H1 (cell line): Measurements from ENCODE around the gene RHOB. TPM values are rescaled to one million over a fixed set of nuclear protein-coding genes. Genes with fewer than 3 reads are reported as not detected.

Experiments
- CTCF ChIA-PET: fragments of 300-600 bp; sonication (Branson Sonifier 250); formaldehyde crosslinking; loops from one replicate; lab custom pipeline; 2021; ENCODE audit not compliant: partially characterized antibody; lab: Charles Lee
- POLR2A ChIA-PET: fragments of 300-600 bp; sonication (Branson Sonifier 250); formaldehyde crosslinking; loops from one replicate; lab custom pipeline; 2021; ENCODE audit warnings: inconsistent platforms; ENCODE audit not compliant: partially characterized antibody; lab: Charles Lee
- DNase-seq, 2 experiments: peaks; one replicate each; pipeline versions ENCODE4 v3.0.0 to v3.0.0-alpha.2; 2010 to 2022; ENCODE audit warnings: low spot score in 2 of 2, low read depth in 1 of 2, mixed read lengths in 1 of 2
- FAIRE-seq: peaks from 2 replicates; lab custom pipeline; 2011; peaks lifted over from hg19 to GRCh38; lab: Jason Lieb, UNC
- H2AFZ ChIP-seq: 2 replicates; pipeline ENCODE4 v1.8.1; 2012; ENCODE audit warnings: low read length, inconsistent platforms
- H2AK5ac ChIP-seq: 2 replicates; pipeline ENCODE4 v1.6.1; 2013; ENCODE audit warnings: low read depth, low read length
- H2BK120ac ChIP-seq: replicated peaks from 2 replicates; pipeline ENCODE3; 2013; ENCODE audit warnings: low read depth, low read length, inconsistent platforms
- H2BK12ac ChIP-seq: 2 replicates; pipeline ENCODE4 v1.6.1; 2013; ENCODE audit warnings: low read depth, low read length
- H2BK15ac ChIP-seq: 2 replicates; pipeline ENCODE4 v1.6.1; 2013; ENCODE audit warnings: low read length
- H2BK20ac ChIP-seq: 2 replicates; pipeline ENCODE4 v1.6.1; 2013; ENCODE audit warnings: low read length
- H2BK5ac ChIP-seq: 2 replicates; pipeline ENCODE4 v1.6.1; 2013; ENCODE audit warnings: low read depth, low read length
- H3K14ac ChIP-seq: 2 replicates; pipeline ENCODE4 v1.6.1; 2013; ENCODE audit warnings: inconsistent platforms; ENCODE audit not compliant: insufficient read length
- H3K18ac ChIP-seq: 2 replicates; pipeline ENCODE4 v1.6.1; 2013; ENCODE audit warnings: low read length; ENCODE audit errors: extremely low read depth
- H3K23ac ChIP-seq: 2 replicates; pipeline ENCODE4 v1.6.1; 2013; ENCODE audit warnings: inconsistent platforms; ENCODE audit not compliant: insufficient read length
- H3K23me2 ChIP-seq: 2 replicates; pipeline ENCODE4 v1.6.1; 2013; ENCODE audit warnings: low read depth, low read length
- H3K27ac ChIP-seq: 2 replicates; pipeline ENCODE4 v1.6.1; 2011; ENCODE audit warnings: low read depth, low read length, inconsistent platforms
- H3K27me3 ChIP-seq, 4 experiments: replicated peaks in 1 of 4; 1 replicate in 1 of 4; 2 replicates in 3 of 4; pipeline versions ENCODE4 v1.6.1 to v1.8.1; 2011 to 2013; ENCODE audit warnings: low read length in 3 of 4, mild to moderate bottlenecking in 3 of 4, inconsistent platforms in 2 of 4, mixed read lengths in 2 of 4, moderate library complexity in 1 of 4; ENCODE audit not compliant: control insufficient read depth in 3 of 4, insufficient read depth in 3 of 4; ENCODE audit errors: extremely low read depth in 1 of 4
- H3K36me3 ChIP-seq, 4 experiments: 2 replicates each; pipeline versions ENCODE4 v1.6.1 to v1.8.1; 2011 to 2013; ENCODE audit warnings: mild to moderate bottlenecking in 4 of 4, low read length in 3 of 4, moderate library complexity in 2 of 4, control low read depth in 1 of 4, inconsistent platforms in 1 of 4; ENCODE audit not compliant: insufficient read depth in 4 of 4, control insufficient read depth in 2 of 4
- H3K4ac ChIP-seq: replicated peaks from 2 replicates; pipeline ENCODE3; 2013; ENCODE audit warnings: low read length, low read depth, mixed read lengths, inconsistent platforms; ENCODE audit not compliant: insufficient read length
- H3K4me1 ChIP-seq, 4 experiments: replicated peaks in 1 of 4; 1 replicate in 1 of 4; 2 replicates in 3 of 4; pipeline versions ENCODE4 v1.6.1 to v1.8.1; 2011 to 2013; ENCODE audit warnings: low read length in 3 of 4, inconsistent platforms in 2 of 4, mixed read lengths in 1 of 4; ENCODE audit not compliant: insufficient read depth in 4 of 4, control insufficient read depth in 3 of 4
- H3K4me2 ChIP-seq, 2 experiments: 2 replicates each; pipeline versions ENCODE4 v1.6.1 to v1.8.1; 2011 to 2013; ENCODE audit warnings: low read depth in 2 of 2, low read length in 2 of 2, control low read depth in 1 of 2, inconsistent platforms in 1 of 2, mild to moderate bottlenecking in 1 of 2; ENCODE audit not compliant: insufficient read depth in 1 of 2
- H3K4me3 ChIP-seq, 4 experiments: fragments of 200-600, 300-600 bp in 1 of 4; sonication (generic), shearing (Covaris generic), sonication (Bioruptor Twin) in 1 of 4; 2 replicates each; pipeline versions ENCODE4 v1.5.1 to v1.8.1; 2011 to 2016; ENCODE audit warnings: low read length in 4 of 4, low read depth in 3 of 4, control low read depth in 2 of 4, inconsistent platforms in 2 of 4, mild to moderate bottlenecking in 2 of 4, mixed read lengths in 1 of 4, moderate library complexity in 1 of 4; ENCODE audit not compliant: insufficient read depth in 2 of 4; ENCODE audit errors: extremely low read depth in 1 of 4
- H3K56ac ChIP-seq: replicated peaks from 2 replicates; pipeline ENCODE3; 2013; ENCODE audit warnings: low read depth, mild to moderate bottlenecking, mixed read lengths, low read length, inconsistent platforms; ENCODE audit not compliant: insufficient read length
- H3K79me1 ChIP-seq: 2 replicates; pipeline ENCODE4 v1.6.1; 2013; ENCODE audit warnings: low read depth, low read length, control low read depth
- H3K79me2 ChIP-seq, 2 experiments: 2 replicates each; pipeline versions ENCODE4 v1.6.1 to v1.8.1; 2012 to 2013; ENCODE audit warnings: low read length in 2 of 2, mild to moderate bottlenecking in 2 of 2, inconsistent platforms in 1 of 2; ENCODE audit not compliant: insufficient read depth in 2 of 2, control insufficient read depth in 1 of 2
- H3K9ac ChIP-seq, 4 experiments: replicated peaks in 1 of 4; 1 replicate in 1 of 4; 2 replicates in 3 of 4; pipeline versions ENCODE4 v1.6.1 to v1.8.1; 2011 to 2013; ENCODE audit warnings: low read depth in 3 of 4, low read length in 3 of 4, control low read depth in 2 of 4, mild to moderate bottlenecking in 2 of 4, moderate library complexity in 2 of 4, inconsistent platforms in 1 of 4; ENCODE audit errors: extremely low read depth in 1 of 4
- H3K9me3 ChIP-seq, 2 experiments: 2 replicates each; pipeline versions ENCODE4 v1.6.1 to v1.8.1; 2012 to 2013; ENCODE audit warnings: mild to moderate bottlenecking in 2 of 2, moderate library complexity in 2 of 2, control low read depth in 1 of 2, inconsistent platforms in 1 of 2, low read depth in 1 of 2, low read length in 1 of 2, mixed read lengths in 1 of 2; ENCODE audit not compliant: insufficient read depth in 2 of 2
- H4K20me1 ChIP-seq, 2 experiments: replicated peaks in 1 of 2; 2 replicates each; pipeline versions ENCODE3 to v1.8.1; 2011 to 2013; ENCODE audit warnings: inconsistent platforms in 2 of 2, low read length in 2 of 2, mild to moderate bottlenecking in 1 of 2; ENCODE audit not compliant: insufficient read depth in 2 of 2, control insufficient read depth in 1 of 2
- H4K5ac ChIP-seq: 2 replicates; pipeline ENCODE4 v1.6.1; 2013; ENCODE audit warnings: low read length, low read depth, mixed read lengths, inconsistent platforms; ENCODE audit not compliant: insufficient read length
- H4K8ac ChIP-seq: 2 replicates; pipeline ENCODE4 v1.8.0; 2013; ENCODE audit warnings: mild to moderate bottlenecking, moderate library complexity, low read length, inconsistent platforms; ENCODE audit not compliant: insufficient read depth; ENCODE audit errors: extremely low read depth
- H4K91ac ChIP-seq: replicated peaks from 2 replicates; pipeline ENCODE3; 2013; ENCODE audit warnings: low read length, mixed read lengths, inconsistent platforms; ENCODE audit not compliant: insufficient read length
- JUN ChIP-seq: IDR thresholded peaks from 2 replicates; pipeline ENCODE4 v1.6.1; 2011; ENCODE audit warnings: low read depth, mild to moderate bottlenecking, improper control_type of control experiment, low read length
- POLR2AphosphoS5 ChIP-seq: IDR thresholded peaks from 2 replicates; pipeline ENCODE4 v1.6.1; 2011; ENCODE audit warnings: low read depth, low read length
- POU5F1 ChIP-seq: IDR thresholded peaks from 2 replicates; pipeline ENCODE4 v1.6.1; 2011; ENCODE audit warnings: low read depth, mild to moderate bottlenecking, low read length, moderate library complexity
- SAP30 ChIP-seq: fragments of 300-600 bp; sonication (generic); IDR thresholded peaks from 2 replicates; pipeline ENCODE4 v1.7.1; 2012; ENCODE audit warnings: low read length, moderate library complexity, mild to moderate bottlenecking, inconsistent platforms; ENCODE audit not compliant: insufficient read depth, insufficient replicate concordance
- SIX5 ChIP-seq: IDR thresholded peaks from 2 replicates; pipeline ENCODE4 v1.6.1; 2011; ENCODE audit warnings: mild to moderate bottlenecking, low read depth, low read length
- SP2 ChIP-seq: IDR thresholded peaks from 2 replicates; pipeline ENCODE4 v1.6.1; 2012; ENCODE audit warnings: mild to moderate bottlenecking, low read length, inconsistent platforms
- SUZ12 ChIP-seq: fragments of 200-600 bp; sonication (generic); IDR thresholded peaks from 2 replicates; pipeline ENCODE4 v1.6.1; 2012; ENCODE audit warnings: mild to moderate bottlenecking, inconsistent platforms, low read length, moderate library complexity, mixed read lengths
- ZNF274 ChIP-seq: IDR thresholded peaks from 2 replicates; pipeline ENCODE4 v1.7.0; 2012; ENCODE audit warnings: low read length, borderline replicate concordance; ENCODE audit errors: extremely low read depth
- WGBS, 2 experiments: shearing (Covaris generic) in 1 of 2; methylation state at CpG; one replicate each; pipeline versions ENCODE4 v1.1.6 to v1.1.7; 2013 to 2015; ENCODE audit warnings: low lambda C conversion rate in 2 of 2, mixed read lengths in 2 of 2, inconsistent platforms in 1 of 2, low coverage in 1 of 2, missing lambda C conversion rate in 1 of 2; ENCODE audit not compliant: insufficient replicate concordance in 2 of 2, insufficient coverage in 1 of 2, insufficient read length in 1 of 2; ENCODE audit errors: extremely low coverage in 1 of 2, missing lambda C conversion rate in 1 of 2; 5-methylcytosine and 5-hydroxymethylcytosine counted together
- polyA plus RNA-seq, 7 experiments: library from polyadenylated mRNA; depleted of rRNA in 3 of 7; stranded (reverse) in 5 of 7; unstranded in 2 of 7; fragments of >200 nt in 5 of 7; fragments of 200-250 nt in 2 of 7; gene quantifications; 1 replicate in 5 of 7; 2 replicates in 1 of 7; 4 replicates in 1 of 7; pipeline versions ENCODE4 v1.2.1 to v1.2.3, GENCODE V29; 2011 to 2013; ENCODE audit warnings: missing spikeins in 2 of 7, mixed read lengths in 2 of 7
- total RNA-seq: library from RNA; stranded (reverse); fragmentation: NEBNext Ultra II Directional; extraction: Animal tissue kit (Norgen Biotek cat#: 25700); gene quantifications from 2 replicates; pipeline ENCODE4 v1.2.1, GENCODE V29; 2021
- TF ChIP-seq, protein P1 (sequence below): IDR thresholded peaks from 2 replicates; pipeline ENCODE4 v1.6.1; 2012; ENCODE audit warnings: low read length, inconsistent platforms

RHOB gene
- total and polyA plus RNA-seq, 2 of the 8 experiments (the other 6 are each of a cell fraction or from before 2014, with no cell fraction given): 9.3 to 9.5 TPM

DNA sequence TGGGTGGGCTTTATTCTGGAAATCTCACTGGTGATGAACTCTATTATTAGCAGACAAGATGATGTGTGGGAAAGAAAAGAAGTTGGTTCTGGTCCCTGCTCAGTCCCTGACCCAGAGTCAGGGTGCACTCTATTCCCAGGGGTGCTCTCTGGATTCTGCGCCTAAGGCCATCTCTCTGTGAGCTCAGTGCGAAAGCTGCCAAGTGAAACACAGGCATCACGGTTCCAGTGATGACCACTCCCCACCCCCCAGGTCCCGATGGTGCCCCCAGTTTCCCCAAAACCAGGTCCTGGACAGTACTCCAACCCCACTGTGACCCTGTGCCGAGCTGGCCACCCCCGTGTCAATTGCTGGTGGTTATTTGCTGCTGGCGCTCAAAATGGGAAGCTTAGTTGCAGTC lies 30.1 kb downstream of the RHOB start:
- no peaks in the 10 kb centered on the region for H3K36me3 ChIP-seq
- H3K14ac ChIP-seq: no peak overlapping the region
- 89% methylated on average over 7 of the region's 7 CpGs; no CpG with 5 or more reads in 1 of the 2 experiments for WGBS, 2 experiments
- POLR2A ChIA-PET: interaction anchor here (1.2 to 1.4 kb wide), 3 partner anchors 12 to 125 kb away, joined by 3 to 5 read pairs (median 4); partner anchors contain the start of gene RHOB
- H4K91ac ChIP-seq: no peak overlapping the region
- no peaks in the 10 kb centered on the region for H3K79me1 ChIP-seq
- H3K27ac ChIP-seq: no peak overlapping the region
- no peak overlapping the region for H2BK5ac ChIP-seq
- H3K4ac ChIP-seq: no peak overlapping the region
- no peak overlapping the region for H2AK5ac ChIP-seq
- H3K9ac ChIP-seq: no peak overlapping the region
- no peaks in the 10 kb centered on the region for H3K23me2 ChIP-seq
- DNase-seq (no peak), FAIRE-seq (no peak)
- no peak overlapping the region; the same call in 1 of the 2 replicates for H2AFZ ChIP-seq
- no peak overlapping the region for H3K18ac ChIP-seq
- H3K79me2 ChIP-seq: no peaks in the 10 kb centered on the region
- CTCF ChIA-PET: interaction anchor here (0.8 to 1.6 kb wide), 8 partner anchors 9 to 149 kb away, joined by 3 to 8 read pairs (median 4); no protein-coding TSS in a partner anchor
- H4K20me1 ChIP-seq: no peaks in the 10 kb centered on the region
- H3K4me1 ChIP-seq: peaks cover 0 to 2% (median 0%) of the 10 kb centered on the region in 4 experiments; a peak in 3 of 7 replicates
- H3K23ac ChIP-seq: no peak overlapping the region
- H3K4me2 ChIP-seq: no peak overlapping the region
- H2BK20ac ChIP-seq: no peak overlapping the region
- no peaks in the 10 kb centered on the region for H3K27me3 ChIP-seq
- H2BK120ac ChIP-seq: no peak overlapping the region
- no peak overlapping the region for H2BK15ac ChIP-seq
- H3K4me3 ChIP-seq: no peak overlapping the region
- no peak overlapping the region for H3K56ac ChIP-seq
- H2BK12ac ChIP-seq: no peak overlapping the region
- no peak overlapping the region for H4K5ac ChIP-seq
- no peak overlapping the region for H4K8ac ChIP-seq
- TF ChIP-seq ZNF274 (no peak), POLR2AphosphoS5 (no peak), SAP30 (no peak), SUZ12 (no peak), JUN (no peak), SIX5 (no peak), SP2 (no peak), POU5F1 (no peak)
- TF ChIP-seq, protein P1, sequence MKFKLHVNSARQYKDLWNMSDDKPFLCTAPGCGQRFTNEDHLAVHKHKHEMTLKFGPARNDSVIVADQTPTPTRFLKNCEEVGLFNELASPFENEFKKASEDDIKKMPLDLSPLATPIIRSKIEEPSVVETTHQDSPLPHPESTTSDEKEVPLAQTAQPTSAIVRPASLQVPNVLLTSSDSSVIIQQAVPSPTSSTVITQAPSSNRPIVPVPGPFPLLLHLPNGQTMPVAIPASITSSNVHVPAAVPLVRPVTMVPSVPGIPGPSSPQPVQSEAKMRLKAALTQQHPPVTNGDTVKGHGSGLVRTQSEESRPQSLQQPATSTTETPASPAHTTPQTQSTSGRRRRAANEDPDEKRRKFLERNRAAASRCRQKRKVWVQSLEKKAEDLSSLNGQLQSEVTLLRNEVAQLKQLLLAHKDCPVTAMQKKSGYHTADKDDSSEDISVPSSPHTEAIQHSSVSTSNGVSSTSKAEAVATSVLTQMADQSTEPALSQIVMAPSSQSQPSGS: no peak
- TF ChIP-seq, all 59 proteins: peak for 0
- H3K9me3 ChIP-seq: no peaks in the 10 kb centered on the region
